SK-N-SH (cell line): Measurements from ENCODE around the gene CLDN9. TPM values are rescaled to one million over a fixed set of nuclear protein-coding genes. Genes with fewer than 3 reads are reported as not detected.

Source experiments
- CTCF ChIA-PET: fragments of 300-600, 350-600 bp; formaldehyde crosslinking; extraction: SDS; loops from one replicate; lab custom pipeline; 2021; lab: Yijun Ruan, JAX
- POLR2A ChIA-PET: fragments of 350-600 bp; sonication (Branson Sonifier 250); formaldehyde crosslinking; extraction: SDS; loops from one replicate; lab custom pipeline; 2020; ENCODE audit warnings: antibody characterized with exemption, inconsistent platforms; lab: Yijun Ruan, JAX
- DNase-seq: peaks from one replicate; pipeline ENCODE4 v3.0.0; 2012
- H2AFZ ChIP-seq: fragments of 200-600 bp; sonication (generic); 2 replicates; pipeline ENCODE4 v1.8.1; 2016; ENCODE audit warnings: antibody characterized with exemption, mild to moderate bottlenecking, low read depth
- H3F3A ChIP-seq: fragments of 200-600 bp; sonication (generic); replicated peaks from 2 replicates; pipeline ENCODE3; 2016; ENCODE audit warnings: antibody characterized with exemption, mild to moderate bottlenecking; ENCODE audit not compliant: insufficient read depth
- H3K27ac ChIP-seq, 2 experiments: fragments of 200-500 bp in 1 of 2; fragments of 200-600 bp in 1 of 2; sonication (Bioruptor generic) in 1 of 2; sonication (generic), shearing (Covaris generic) in 1 of 2; 2 replicates each; pipeline versions ENCODE4 v1.5.1 to v1.6.1; 2014 to 2016; ENCODE audit warnings: low read depth in 2 of 2, inconsistent platforms in 1 of 2, low read length in 1 of 2, mild to moderate bottlenecking in 1 of 2, mixed read lengths in 1 of 2
- H3K27me3 ChIP-seq: fragments of 200-600 bp; sonication (generic), shearing (Covaris generic); 2 replicates; pipeline ENCODE4 v1.6.1; 2016; ENCODE audit warnings: mixed run types; ENCODE audit not compliant: insufficient read depth
- H3K36me3 ChIP-seq, 2 experiments: fragments of 200-500 bp in 1 of 2; fragments of 200-600 bp in 1 of 2; sonication (Bioruptor generic) in 1 of 2; sonication (generic) in 1 of 2; replicated peaks in 1 of 2; 2 replicates each; pipeline versions ENCODE3 to v1.5.1; 2014 to 2016; ENCODE audit warnings: low read length in 1 of 2, mild to moderate bottlenecking in 1 of 2; ENCODE audit not compliant: insufficient read depth in 2 of 2, control insufficient read depth in 1 of 2
- H3K4me1 ChIP-seq, 2 experiments: fragments of 200-500 bp in 1 of 2; fragments of 200-600 bp in 1 of 2; sonication (Bioruptor generic) in 1 of 2; sonication (generic), shearing (Covaris generic) in 1 of 2; 2 replicates each; pipeline versions ENCODE4 v1.5.1 to v1.6.1; 2014 to 2016; ENCODE audit warnings: low read depth in 1 of 2, low read length in 1 of 2, mixed run types in 1 of 2; ENCODE audit not compliant: insufficient read depth in 2 of 2, control insufficient read depth in 1 of 2
- H3K4me2 ChIP-seq: fragments of 200-600 bp; sonication (generic), shearing (Covaris generic); 2 replicates; pipeline ENCODE4 v1.6.1; 2017; ENCODE audit warnings: mixed run types
- H3K4me3 ChIP-seq, 2 experiments: fragments of 200-500 bp in 1 of 2; fragments of 200-600 bp in 1 of 2; sonication (Bioruptor generic) in 1 of 2; sonication (generic), shearing (Covaris generic) in 1 of 2; 2 replicates each; pipeline versions ENCODE4 v1.5.1 to v1.8.1; 2014 to 2016; ENCODE audit warnings: low read depth in 2 of 2, inconsistent platforms in 1 of 2, low read length in 1 of 2, mild to moderate bottlenecking in 1 of 2, mixed read lengths in 1 of 2, moderate library complexity in 1 of 2
- H3K79me2 ChIP-seq: fragments of 200-600 bp; sonication (generic); 2 replicates; pipeline ENCODE4 v1.8.1; 2017; ENCODE audit warnings: mild to moderate bottlenecking; ENCODE audit not compliant: insufficient read depth
- H3K9ac ChIP-seq: fragments of 200-600 bp; sonication (generic); 2 replicates; pipeline ENCODE4 v1.6.1; 2017; ENCODE audit warnings: mixed run types
- H3K9me2 ChIP-seq: fragments of 200-600 bp; sonication (generic); 2 replicates; pipeline ENCODE4 v1.6.1; 2017; ENCODE audit warnings: mixed run types
- H3K9me3 ChIP-seq: fragments of 200-600 bp; sonication (generic); 2 replicates; pipeline ENCODE4 v1.6.1; 2017; ENCODE audit warnings: mixed run types, mild to moderate bottlenecking, moderate library complexity
- H4K20me1 ChIP-seq: fragments of 200-600 bp; sonication (generic); 2 replicates; pipeline ENCODE4 v1.6.1; 2017; ENCODE audit warnings: mild to moderate bottlenecking, mixed run types; ENCODE audit not compliant: insufficient read depth
- FOXJ3 ChIP-seq: sonication (generic); formaldehyde crosslinking; IDR thresholded peaks from 2 replicates; pipeline ENCODE4 v1.5.1; 2020; ENCODE audit warnings: mild to moderate bottlenecking, missing genetic modification reagents
- GABPA ChIP-seq: IDR thresholded peaks from 2 replicates; pipeline ENCODE4 v1.4.0; 2012; ENCODE audit warnings: low read depth, mild to moderate bottlenecking
- GATA2 ChIP-seq: sonication (generic); formaldehyde crosslinking; IDR thresholded peaks from 2 replicates; pipeline ENCODE4 v1.5.0; 2020; ENCODE audit warnings: mild to moderate bottlenecking, missing genetic modification reagents
- MXI1 ChIP-seq: IDR thresholded peaks from 2 replicates; pipeline ENCODE4 v1.6.1; 2012; ENCODE audit warnings: mild to moderate bottlenecking, low read depth, low read length, improper control_type of control experiment
- NFIC ChIP-seq: IDR thresholded peaks from 2 replicates; pipeline ENCODE4 v1.4.0; 2012; ENCODE audit warnings: borderline replicate concordance
- NRF1 ChIP-seq: IDR thresholded peaks from 2 replicates; pipeline ENCODE4 v1.6.1; 2012; ENCODE audit warnings: low read depth, mild to moderate bottlenecking, low read length
- RAD21 ChIP-seq: IDR thresholded peaks from 2 replicates; pipeline ENCODE4 v1.6.1; 2012; ENCODE audit warnings: mild to moderate bottlenecking, low read length
- RCOR1 ChIP-seq: fragments of 150-350 bp; IDR thresholded peaks from 2 replicates; pipeline ENCODE4 v1.6.1; 2017; ENCODE audit warnings: antibody characterized with exemption, low read length
- RFX5 ChIP-seq: IDR thresholded peaks from 2 replicates; pipeline ENCODE4 v1.6.1; 2012; ENCODE audit warnings: mild to moderate bottlenecking, improper control_type of control experiment, low read length
- RXRA ChIP-seq: IDR thresholded peaks from 2 replicates; pipeline ENCODE4 v1.4.0; 2012; ENCODE audit warnings: low read depth, mild to moderate bottlenecking, borderline replicate concordance
- YY1 ChIP-seq: IDR thresholded peaks from 2 replicates; pipeline ENCODE4 v1.4.0; 2012; ENCODE audit warnings: low read depth, mild to moderate bottlenecking
- WGBS: methylation state at CpG from one replicate; pipeline ENCODE4 v1.1.6; 2017; ENCODE audit warnings: low lambda C conversion rate; 5-methylcytosine and 5-hydroxymethylcytosine counted together
- polyA plus RNA-seq, 3 experiments: library from polyadenylated mRNA; depleted of rRNA; stranded (reverse); fragments of >200 nt; gene quantifications; 2 replicates each; pipeline ENCODE4 v1.2.3, GENCODE V29; 2012
- TF ChIP-seq, protein P1 (sequence below): fragments of 150-350 bp; IDR thresholded peaks from 2 replicates; pipeline ENCODE4 v1.6.1; 2017; ENCODE audit warnings: antibody characterized with exemption, low read length, low read depth, borderline replicate concordance
- TF ChIP-seq, protein P2 (sequence below): IDR thresholded peaks from 2 replicates; pipeline ENCODE4; 2012
- TF ChIP-seq, protein P3 (sequence below): IDR thresholded peaks from 2 replicates; pipeline ENCODE4 v1.6.1; 2012; ENCODE audit warnings: mild to moderate bottlenecking, low read depth, low read length, moderate library complexity
- TF ChIP-seq, protein P4 (sequence below): IDR thresholded peaks from 2 replicates; pipeline ENCODE4 v1.4.0; 2012; ENCODE audit warnings: low read depth

The CLDN9 gene
- polyA plus RNA-seq, 1 of the 3 experiments (the other 2 are of a cell fraction), result 0.08 TPM

DNA sequence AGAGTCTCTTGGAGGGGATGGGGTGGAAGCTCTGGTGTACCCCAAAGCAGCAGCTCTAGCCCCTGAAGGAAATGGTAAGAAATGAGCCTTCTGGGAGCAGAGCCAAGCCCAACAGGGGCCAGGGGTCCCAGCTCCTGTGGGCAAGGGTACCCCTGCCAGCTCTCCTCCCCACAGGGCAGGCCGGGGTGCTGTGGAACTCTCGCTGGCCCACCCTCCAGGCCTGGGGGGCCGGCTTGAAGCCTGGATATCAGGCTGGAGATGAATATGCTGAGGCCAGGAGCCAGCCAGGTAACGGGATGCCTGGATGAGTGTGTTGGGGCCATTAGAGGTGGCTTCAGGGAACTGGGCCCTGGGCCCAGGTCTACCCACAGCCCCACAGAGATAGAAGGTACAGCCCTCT, 12.2 kb upstream of the CLDN9 start (continued):
- TF ChIP-seq, protein P1, sequence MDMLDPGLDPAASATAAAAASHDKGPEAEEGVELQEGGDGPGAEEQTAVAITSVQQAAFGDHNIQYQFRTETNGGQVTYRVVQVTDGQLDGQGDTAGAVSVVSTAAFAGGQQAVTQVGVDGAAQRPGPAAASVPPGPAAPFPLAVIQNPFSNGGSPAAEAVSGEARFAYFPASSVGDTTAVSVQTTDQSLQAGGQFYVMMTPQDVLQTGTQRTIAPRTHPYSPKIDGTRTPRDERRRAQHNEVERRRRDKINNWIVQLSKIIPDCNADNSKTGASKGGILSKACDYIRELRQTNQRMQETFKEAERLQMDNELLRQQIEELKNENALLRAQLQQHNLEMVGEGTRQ, result no peak
- TF ChIP-seq FOXJ3 (CRISPR knock-in tag), result no peak
- TF ChIP-seq, protein P2, sequence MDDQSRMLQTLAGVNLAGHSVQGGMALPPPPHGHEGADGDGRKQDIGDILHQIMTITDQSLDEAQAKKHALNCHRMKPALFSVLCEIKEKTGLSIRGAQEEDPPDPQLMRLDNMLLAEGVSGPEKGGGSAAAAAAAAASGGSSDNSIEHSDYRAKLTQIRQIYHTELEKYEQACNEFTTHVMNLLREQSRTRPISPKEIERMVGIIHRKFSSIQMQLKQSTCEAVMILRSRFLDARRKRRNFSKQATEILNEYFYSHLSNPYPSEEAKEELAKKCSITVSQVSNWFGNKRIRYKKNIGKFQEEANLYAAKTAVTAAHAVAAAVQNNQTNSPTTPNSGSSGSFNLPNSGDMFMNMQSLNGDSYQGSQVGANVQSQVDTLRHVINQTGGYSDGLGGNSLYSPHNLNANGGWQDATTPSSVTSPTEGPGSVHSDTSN, result no peak
- TF ChIP-seq RCOR1, result no peak
- no peak for TF ChIP-seq RFX5
- no peak for TF ChIP-seq NFIC
- TF ChIP-seq YY1, result no peak

DNA sequence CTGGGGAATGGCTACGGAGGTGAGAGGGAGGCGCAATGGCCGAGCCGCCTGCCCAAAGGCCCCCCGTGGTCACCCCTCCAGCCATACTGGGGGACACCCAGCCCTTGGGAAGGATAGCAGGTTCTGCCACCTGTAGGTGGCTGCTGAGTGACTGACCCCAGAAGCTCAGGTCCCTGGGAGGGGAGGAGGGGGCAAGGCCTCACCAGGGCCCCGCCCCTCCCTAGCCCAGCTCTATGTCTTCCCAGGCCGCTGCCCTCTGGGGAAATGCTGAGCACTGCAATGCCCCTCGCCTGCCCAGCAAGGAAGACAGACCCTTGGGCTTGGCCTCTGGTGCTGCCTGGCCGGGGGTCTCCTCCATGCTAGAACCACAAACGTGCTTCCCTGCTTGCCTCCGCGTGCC, 11.4 kb upstream of the CLDN9 start:
- H3K36me3 ChIP-seq, result no peaks in the 10 kb centered on the region
- H2AFZ ChIP-seq, result no peak overlapping the region
- H3K9ac ChIP-seq, result no peak overlapping the region
- TF ChIP-seq MXI1 (no peak), RXRA (no peak)
- WGBS, result 87% methylated on average over 6 of the region's 12 CpGs
- H3K9me3 ChIP-seq, result no peaks in the 10 kb centered on the region
- POLR2A ChIA-PET, result interaction anchor here (1.4 kb wide), 1 partner anchor 21 kb away, joined by 4 read pairs; the partner anchor contains the start of gene PKMYT1
- H3K79me2 ChIP-seq, result no peaks in the 10 kb centered on the region
- peaks cover 6% of the 10 kb centered on the region for H3F3A ChIP-seq
- H3K4me1 ChIP-seq, result peaks cover 0 to 3% of the 10 kb centered on the region in 2 experiments; a peak in 1 of 4 replicates
- H3K4me3 ChIP-seq, result no peak overlapping the region
- CTCF ChIA-PET, result interaction anchor here (1.0 to 4.4 kb wide), 6 partner anchors 8 to 43 kb away, joined by 3 to 62 read pairs (median 3); no protein-coding TSS in a partner anchor
- no peaks in the 10 kb centered on the region for H3K9me2 ChIP-seq
- H3K4me2 ChIP-seq, result no peak overlapping the region
- H3K27me3 ChIP-seq, result no peaks in the 10 kb centered on the region
- H3K27ac ChIP-seq, result no peak overlapping the region
- H4K20me1 ChIP-seq, result no peaks in the 10 kb centered on the region
- DNase-seq, result no peak

DNA sequence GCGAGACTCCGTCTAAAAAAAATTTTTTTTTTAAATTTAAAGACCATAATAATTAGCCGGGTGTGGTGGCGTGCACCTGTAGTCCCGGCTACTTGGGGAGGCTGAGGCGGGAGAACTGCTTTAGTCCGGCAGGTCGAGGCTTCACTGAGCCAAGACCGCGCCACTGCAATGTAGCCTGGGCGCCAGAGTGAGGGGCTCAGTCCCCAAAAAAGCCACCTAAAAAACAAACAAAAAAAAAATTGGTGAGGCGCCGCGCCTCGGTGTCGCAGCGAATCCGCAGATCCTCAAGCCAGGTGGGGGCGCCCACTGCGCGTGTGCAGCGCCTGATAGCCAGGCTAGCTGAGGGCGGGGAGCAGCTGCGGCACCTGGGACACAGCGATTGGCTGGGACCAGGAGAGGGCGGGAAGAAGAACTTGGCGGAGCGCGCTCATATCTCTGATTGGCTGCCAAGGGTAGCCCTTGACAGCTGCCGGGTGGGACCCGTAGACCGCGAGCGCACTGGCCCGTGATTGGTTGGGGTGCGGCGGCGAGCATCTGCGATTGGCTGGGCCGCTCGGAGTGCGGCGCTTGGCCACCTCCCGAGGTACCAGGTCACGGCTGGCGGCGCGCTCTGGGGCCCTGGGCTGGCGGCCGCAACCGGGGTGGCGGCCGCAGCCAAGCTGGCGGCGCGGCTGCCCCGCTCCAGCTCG, 9.0 kb upstream of the CLDN9 start:
- Histone ChIP-seq H3K79me2 (no peaks in the 10 kb centered on the region), H3F3A (peaks cover 6% of the 10 kb centered on the region), H3K4me1 (peaks cover 0 to 3% of the 10 kb centered on the region in 2 experiments; a peak in 1 of 4 replicates), H4K20me1 (no peaks in the 10 kb centered on the region), H3K9me2 (no peaks in the 10 kb centered on the region), H3K4me3 (peak overlapping the region; percentile 26 to 47; a peak in 2 of 4 replicates), H3K4me2 (no peak overlapping the region), H3K9ac (no peak overlapping the region), H3K9me3 (no peaks in the 10 kb centered on the region), H3K27me3 (no peaks in the 10 kb centered on the region), H2AFZ (no peak overlapping the region), H3K36me3 (no peaks in the 10 kb centered on the region), H3K27ac (no peak overlapping the region)
- WGBS, result 7% methylated on average over 29 of the region's 58 CpGs
- ChIA-PET POLR2A (interaction anchor here (1.9 kb wide), 1 partner anchor 17 kb away, joined by 8 read pairs; the partner anchor contains the start of gene TNFRSF12A), CTCF (interaction anchor here (0.5 to 8.2 kb wide), 11 partner anchors 9 to 971 kb away, joined by 3 to 72 read pairs (median 3); partner anchors contain the start of genes CLDN6, HCFC1R1, THOC6 and TNFRSF12A)
- DNase-seq, result peak; percentile 99
- peak; percentile 87 for TF ChIP-seq NRF1
- TF ChIP-seq, protein P2, result peak; percentile 95
- no peak for TF ChIP-seq GABPA
- TF ChIP-seq RAD21, result peak; percentile 75
- TF ChIP-seq, protein P1, result no peak
- TF ChIP-seq, protein P3, sequence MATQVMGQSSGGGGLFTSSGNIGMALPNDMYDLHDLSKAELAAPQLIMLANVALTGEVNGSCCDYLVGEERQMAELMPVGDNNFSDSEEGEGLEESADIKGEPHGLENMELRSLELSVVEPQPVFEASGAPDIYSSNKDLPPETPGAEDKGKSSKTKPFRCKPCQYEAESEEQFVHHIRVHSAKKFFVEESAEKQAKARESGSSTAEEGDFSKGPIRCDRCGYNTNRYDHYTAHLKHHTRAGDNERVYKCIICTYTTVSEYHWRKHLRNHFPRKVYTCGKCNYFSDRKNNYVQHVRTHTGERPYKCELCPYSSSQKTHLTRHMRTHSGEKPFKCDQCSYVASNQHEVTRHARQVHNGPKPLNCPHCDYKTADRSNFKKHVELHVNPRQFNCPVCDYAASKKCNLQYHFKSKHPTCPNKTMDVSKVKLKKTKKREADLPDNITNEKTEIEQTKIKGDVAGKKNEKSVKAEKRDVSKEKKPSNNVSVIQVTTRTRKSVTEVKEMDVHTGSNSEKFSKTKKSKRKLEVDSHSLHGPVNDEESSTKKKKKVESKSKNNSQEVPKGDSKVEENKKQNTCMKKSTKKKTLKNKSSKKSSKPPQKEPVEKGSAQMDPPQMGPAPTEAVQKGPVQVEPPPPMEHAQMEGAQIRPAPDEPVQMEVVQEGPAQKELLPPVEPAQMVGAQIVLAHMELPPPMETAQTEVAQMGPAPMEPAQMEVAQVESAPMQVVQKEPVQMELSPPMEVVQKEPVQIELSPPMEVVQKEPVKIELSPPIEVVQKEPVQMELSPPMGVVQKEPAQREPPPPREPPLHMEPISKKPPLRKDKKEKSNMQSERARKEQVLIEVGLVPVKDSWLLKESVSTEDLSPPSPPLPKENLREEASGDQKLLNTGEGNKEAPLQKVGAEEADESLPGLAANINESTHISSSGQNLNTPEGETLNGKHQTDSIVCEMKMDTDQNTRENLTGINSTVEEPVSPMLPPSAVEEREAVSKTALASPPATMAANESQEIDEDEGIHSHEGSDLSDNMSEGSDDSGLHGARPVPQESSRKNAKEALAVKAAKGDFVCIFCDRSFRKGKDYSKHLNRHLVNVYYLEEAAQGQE, result no peak
- TF ChIP-seq RCOR1, result 0 out of 2 replicates have a peak, but pooled peaks have one; percentile 28
- no peak for TF ChIP-seq NFIC
- no peak for TF ChIP-seq GATA2
- TF ChIP-seq, protein P4, sequence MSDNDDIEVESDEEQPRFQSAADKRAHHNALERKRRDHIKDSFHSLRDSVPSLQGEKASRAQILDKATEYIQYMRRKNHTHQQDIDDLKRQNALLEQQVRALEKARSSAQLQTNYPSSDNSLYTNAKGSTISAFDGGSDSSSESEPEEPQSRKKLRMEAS, result peak; percentile 24; the same call in 1 of the 2 replicates
